ENCODE results near the gene FERMT3.

Gene FERMT3

GRCh38 chr11:64186492-64187165, 19.9 kb upstream of the FERMT3 start:
- DNase-seq (ENCODE audit: low read depth), result no peak

- no peak for DNase-seq (ENCODE audit: low read depth)
These were observed 14.1 kb upstream of the FERMT3 start for GRCh38 chr11:64192434-64192833.

- DNase-seq (ENCODE audit: low read depth), result no peak
These were observed 9.9 kb upstream of the FERMT3 start for GRCh38 chr11:64196626-64197025.

- DNase-seq (ENCODE audit: low read depth), result no peak
These were observed 8.0 kb upstream of the FERMT3 start for GRCh38 chr11:64198511-64198910.

- DNase-seq (ENCODE audit: low read depth), result no peak
These were observed 5.0 kb upstream of the FERMT3 start for GRCh38 chr11:64201543-64201942.

- DNase-seq (ENCODE audit: low read depth), result no peak
These were observed 3.5 kb upstream of the FERMT3 start for GRCh38 chr11:64202992-64203391.

- no peak for DNase-seq (ENCODE audit: low read depth)
These were observed 3.0 kb upstream of the FERMT3 start for GRCh38 chr11:64203421-64204079.

GRCh38 chr11:64204080-64204440, 2.5 kb upstream of the FERMT3 start:
- DNase-seq (ENCODE audit: low read depth), result no peak

GRCh38 chr11:64204464-64204989, 2.0 kb upstream of the FERMT3 start:
- DNase-seq (ENCODE audit: low read depth), result peak; percentile 39

GRCh38 chr11:64207256-64208085, 950 bp downstream of the FERMT3 start:
- peak; percentile 53 for DNase-seq (ENCODE audit: low read depth)

GRCh38 chr11:64208086-64208795, 1.7 kb downstream of the FERMT3 start:
- no peak for DNase-seq (ENCODE audit: low read depth)

- no peak for DNase-seq (ENCODE audit: low read depth)
These were observed 2.5 kb downstream of the FERMT3 start for GRCh38 chr11:64208796-64209562.

GRCh38 chr11:64209563-64209843, 3.0 kb downstream of the FERMT3 start:
- no peak for DNase-seq (ENCODE audit: low read depth)

GRCh38 chr11:64210301-64211020, 3.9 kb downstream of the FERMT3 start:
- no peak for DNase-seq (ENCODE audit: low read depth)

GRCh38 chr11:64211181-64211872, 4.8 kb downstream of the FERMT3 start:
- DNase-seq (ENCODE audit: low read depth), result no peak

- DNase-seq (ENCODE audit: low read depth), result no peak
These were observed 10.4 kb downstream of the FERMT3 start for GRCh38 chr11:64216879-64217278.

- no peak for DNase-seq (ENCODE audit: low read depth)
These were observed 12.3 kb downstream of the FERMT3 start for GRCh38 chr11:64218628-64219353.

GRCh38 chr11:64219354-64219684, 12.8 kb downstream of the FERMT3 start:
- no peak for DNase-seq (ENCODE audit: low read depth)

- DNase-seq (ENCODE audit: low read depth), result no peak
These were observed 13.2 kb downstream of the FERMT3 start for GRCh38 chr11:64219755-64220154.

GRCh38 chr11:64220271-64220670, 13.8 kb downstream of the FERMT3 start:
- DNase-seq (ENCODE audit: low read depth), result no peak
